HepG2 (cell line): ENCODE measurements around the gene TSGA10IP. TPM values are rescaled to one million over a fixed set of nuclear protein-coding genes. Genes with fewer than 3 reads are reported as not detected.

Experiments used
- CAMTA2 ChIP-seq: sonication (generic); formaldehyde crosslinking; IDR thresholded peaks from 2 replicates; pipeline ENCODE4 v1.4.0; 2020; ENCODE audit warnings: mild to moderate bottlenecking, missing genetic modification reagents, borderline replicate concordance
- CBFB ChIP-seq: sonication (generic); formaldehyde crosslinking; IDR thresholded peaks from 2 replicates; pipeline ENCODE4 v1.4.0; 2020; ENCODE audit warnings: missing genetic modification reagents
- CREM ChIP-seq, 2 experiments: sonication (generic) in 1 of 2; formaldehyde crosslinking in 1 of 2; IDR thresholded peaks; 2 replicates each; pipeline versions ENCODE4 v1.4.0 to v1.6.1; 2016 to 2020; ENCODE audit warnings: antibody characterized with exemption in 1 of 2, mild to moderate bottlenecking in 1 of 2, missing genetic modification reagents in 1 of 2
- DRAP1 ChIP-seq: IDR thresholded peaks from 2 replicates; pipeline ENCODE4 v1.6.1; 2016; ENCODE audit warnings: missing genetic modification reagents, missing compliant biosample characterization
- HNRNPK ChIP-seq: fragments of 200-400 bp; formaldehyde crosslinking; IDR thresholded peaks from 2 replicates; pipeline ENCODE4 v1.6.1; 2018; ENCODE audit warnings: low read length, low read depth, moderate library complexity, mild to moderate bottlenecking; ENCODE audit not compliant: poor library complexity, severe bottlenecking
- MNT ChIP-seq: fragments of 450-650 bp; IDR thresholded peaks from 2 replicates; pipeline ENCODE4 v1.6.1; 2016
- SNAI1 ChIP-seq: sonication (generic); formaldehyde crosslinking; IDR thresholded peaks from 2 replicates; pipeline ENCODE4 v1.5.0; 2020; ENCODE audit warnings: mild to moderate bottlenecking, missing genetic modification reagents, borderline replicate concordance
- SOX6 ChIP-seq, 2 experiments: fragments of 450-650 bp in 1 of 2; sonication (generic) in 1 of 2; formaldehyde crosslinking in 1 of 2; IDR thresholded peaks; 2 replicates each; pipeline versions ENCODE4 v1.4.0 to v1.6.1; 2017 to 2020; ENCODE audit warnings: antibody characterized with exemption in 1 of 2, mild to moderate bottlenecking in 1 of 2, missing genetic modification reagents in 1 of 2
- STAT6 ChIP-seq: sonication (generic); formaldehyde crosslinking; IDR thresholded peaks from 2 replicates; pipeline ENCODE4 v1.4.0; 2020; ENCODE audit warnings: missing genetic modification reagents, mild to moderate bottlenecking, borderline replicate concordance
- TBL1XR1 ChIP-seq: fragments of 150-350 bp; IDR thresholded peaks from 2 replicates; pipeline ENCODE4 v1.6.1; 2014; ENCODE audit warnings: borderline replicate concordance, low read length; ENCODE audit not compliant: partially characterized antibody
- TBP ChIP-seq: sonication (generic); formaldehyde crosslinking; IDR thresholded peaks from 2 replicates; pipeline ENCODE4 v1.5.0; 2020; ENCODE audit warnings: missing genetic modification reagents
- WIZ ChIP-seq: sonication (generic); formaldehyde crosslinking; IDR thresholded peaks from 2 replicates; pipeline ENCODE4 v1.5.1; 2020; ENCODE audit warnings: mild to moderate bottlenecking, missing genetic modification reagents
- ZFP41 ChIP-seq: sonication (generic); formaldehyde crosslinking; IDR thresholded peaks from 2 replicates; pipeline ENCODE4 v1.4.0; 2020; ENCODE audit warnings: mild to moderate bottlenecking, missing genetic modification reagents, borderline replicate concordance
- ZNF274 ChIP-seq: sonication (generic); formaldehyde crosslinking; IDR thresholded peaks from 2 replicates; pipeline ENCODE4 v1.5.1; 2020; ENCODE audit warnings: mild to moderate bottlenecking, missing genetic modification reagents
- ZNF484 ChIP-seq: sonication (generic); formaldehyde crosslinking; IDR thresholded peaks from 2 replicates; pipeline ENCODE4 v1.5.1; 2020; ENCODE audit warnings: mild to moderate bottlenecking, low read depth, missing genetic modification reagents, borderline replicate concordance
- polyA plus RNA-seq, 8 experiments: library from polyadenylated mRNA; depleted of rRNA in 3 of 8; stranded (reverse) in 7 of 8; unstranded in 1 of 8; fragments of >200 nt; fragmentation: Illumina TruSeq in 4 of 8; extraction: Trizol in 4 of 8; gene quantifications; 2 replicates each; pipeline versions ENCODE4 v1.2.1 to v1.2.3, GENCODE V29; 2011 to 2016; ENCODE audit warnings: low read depth in 4 of 8, missing spikeins in 1 of 8, mixed read lengths in 1 of 8; ENCODE audit not compliant: insufficient read depth in 1 of 8
- total RNA-seq, 5 experiments: library from RNA; depleted of rRNA; stranded (reverse); fragments of >200 nt; fragmentation: Illumina TruSeq; extraction: Trizol; gene quantifications; 2 replicates each; pipeline ENCODE4 v1.2.3, GENCODE V29; 2016; ENCODE audit warnings: low read depth in 1 of 5
- TF ChIP-seq, protein P1 (sequence below): sonication (generic); formaldehyde crosslinking; IDR thresholded peaks from 2 replicates; pipeline ENCODE4 v1.9.0; 2021; ENCODE audit warnings: missing genetic modification reagents, mild to moderate bottlenecking, borderline replicate concordance
- TF ChIP-seq, protein P2 (sequence below): sonication (generic); formaldehyde crosslinking; IDR thresholded peaks from 2 replicates; pipeline ENCODE4 v1.5.0; 2020; ENCODE audit warnings: mild to moderate bottlenecking, missing genetic modification reagents, borderline replicate concordance

Gene TSGA10IP
- total and polyA plus RNA-seq, 2 of the 13 experiments (the other 11 are each of a cell fraction or from before 2014, with no cell fraction given), result not detected

GRCh38 chr11:65919573-65920371 lies 25.5 kb upstream of the TSGA10IP start (continued):
- TF ChIP-seq, protein P1, sequence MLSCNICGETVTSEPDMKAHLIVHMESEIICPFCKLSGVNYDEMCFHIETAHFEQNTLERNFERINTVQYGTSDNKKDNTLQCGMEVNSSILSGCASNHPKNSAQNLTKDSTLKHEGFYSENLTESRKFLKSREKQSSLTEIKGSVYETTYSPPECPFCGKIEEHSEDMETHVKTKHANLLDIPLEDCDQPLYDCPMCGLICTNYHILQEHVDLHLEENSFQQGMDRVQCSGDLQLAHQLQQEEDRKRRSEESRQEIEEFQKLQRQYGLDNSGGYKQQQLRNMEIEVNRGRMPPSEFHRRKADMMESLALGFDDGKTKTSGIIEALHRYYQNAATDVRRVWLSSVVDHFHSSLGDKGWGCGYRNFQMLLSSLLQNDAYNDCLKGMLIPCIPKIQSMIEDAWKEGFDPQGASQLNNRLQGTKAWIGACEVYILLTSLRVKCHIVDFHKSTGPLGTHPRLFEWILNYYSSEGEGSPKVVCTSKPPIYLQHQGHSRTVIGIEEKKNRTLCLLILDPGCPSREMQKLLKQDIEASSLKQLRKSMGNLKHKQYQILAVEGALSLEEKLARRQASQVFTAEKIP (CRISPR knock-in tag), result no peak
- TF ChIP-seq CAMTA2, result no peak
- TF ChIP-seq ZNF274 (CRISPR knock-in tag), result no peak
- TF ChIP-seq DRAP1 (CRISPR knock-in tag), result no peak
- no peak for TF ChIP-seq SOX6 (IDR thresholded peaks at IDR 0.05)
- no peak for TF ChIP-seq SOX6 (CRISPR knock-in tag; IDR thresholded peaks at IDR 0.05)
- TF ChIP-seq TBP (CRISPR knock-in tag), result no peak
- no peak for TF ChIP-seq CBFB (CRISPR knock-in tag)
- no peak for TF ChIP-seq HNRNPK
- no peak for TF ChIP-seq CREM (IDR thresholded peaks at IDR 0.05)
- TF ChIP-seq CREM (CRISPR knock-in tag; IDR thresholded peaks at IDR 0.05), result no peak
- TF ChIP-seq ZFP41 (CRISPR knock-in tag), result no peak
- TF ChIP-seq STAT6, result no peak
- no peak for TF ChIP-seq TBL1XR1
- no peak for TF ChIP-seq ZNF484 (CRISPR knock-in tag)
- TF ChIP-seq, protein P2, sequence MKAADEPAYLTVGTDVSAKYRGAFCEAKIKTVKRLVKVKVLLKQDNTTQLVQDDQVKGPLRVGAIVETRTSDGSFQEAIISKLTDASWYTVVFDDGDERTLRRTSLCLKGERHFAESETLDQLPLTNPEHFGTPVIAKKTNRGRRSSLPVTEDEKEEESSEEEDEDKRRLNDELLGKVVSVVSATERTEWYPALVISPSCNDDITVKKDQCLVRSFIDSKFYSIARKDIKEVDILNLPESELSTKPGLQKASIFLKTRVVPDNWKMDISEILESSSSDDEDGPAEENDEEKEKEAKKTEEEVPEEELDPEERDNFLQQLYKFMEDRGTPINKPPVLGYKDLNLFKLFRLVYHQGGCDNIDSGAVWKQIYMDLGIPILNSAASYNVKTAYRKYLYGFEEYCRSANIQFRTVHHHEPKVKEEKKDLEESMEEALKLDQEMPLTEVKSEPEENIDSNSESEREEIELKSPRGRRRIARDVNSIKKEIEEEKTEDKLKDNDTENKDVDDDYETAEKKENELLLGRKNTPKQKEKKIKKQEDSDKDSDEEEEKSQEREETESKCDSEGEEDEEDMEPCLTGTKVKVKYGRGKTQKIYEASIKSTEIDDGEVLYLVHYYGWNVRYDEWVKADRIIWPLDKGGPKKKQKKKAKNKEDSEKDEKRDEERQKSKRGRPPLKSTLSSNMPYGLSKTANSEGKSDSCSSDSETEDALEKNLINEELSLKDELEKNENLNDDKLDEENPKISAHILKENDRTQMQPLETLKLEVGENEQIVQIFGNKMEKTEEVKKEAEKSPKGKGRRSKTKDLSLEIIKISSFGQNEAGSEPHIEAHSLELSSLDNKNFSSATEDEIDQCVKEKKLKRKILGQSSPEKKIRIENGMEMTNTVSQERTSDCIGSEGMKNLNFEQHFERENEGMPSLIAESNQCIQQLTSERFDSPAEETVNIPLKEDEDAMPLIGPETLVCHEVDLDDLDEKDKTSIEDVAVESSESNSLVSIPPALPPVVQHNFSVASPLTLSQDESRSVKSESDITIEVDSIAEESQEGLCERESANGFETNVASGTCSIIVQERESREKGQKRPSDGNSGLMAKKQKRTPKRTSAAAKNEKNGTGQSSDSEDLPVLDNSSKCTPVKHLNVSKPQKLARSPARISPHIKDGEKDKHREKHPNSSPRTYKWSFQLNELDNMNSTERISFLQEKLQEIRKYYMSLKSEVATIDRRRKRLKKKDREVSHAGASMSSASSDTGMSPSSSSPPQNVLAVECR (CRISPR knock-in tag), result 0 out of 2 replicates have a peak, but pooled peaks have one; percentile 5
- TF ChIP-seq WIZ (CRISPR knock-in tag), result no peak
- 0 out of 2 replicates have a peak, but pooled peaks have one; percentile 11 for TF ChIP-seq SNAI1 (CRISPR knock-in tag)
- TF ChIP-seq MNT, result no peak
